ENCODE measurements around the gene SLC6A16. TPM values are rescaled to one million over a fixed set of nuclear protein-coding genes. Genes with fewer than 3 reads are reported as not detected.

Gene SLC6A16
- total RNA-seq, 1 donor from 2014 or later: 5.0 TPM

- Histone ChIP-seq H3K36me3 (peaks cover 6% of the 10 kb centered on the region), H3K4me2 (peak within 1 kb of the TSS; percentile 95), H4K20me1 (ENCODE audit: low read depth) (no peaks in the 10 kb centered on the region), H3K9me3 (ENCODE audit: low read depth) (no peaks in the 10 kb centered on the region), H2AFZ (replicated peaks) (no peak within 1 kb of the TSS), H3K27ac (no peak within 1 kb of the TSS), H3F3A (ENCODE audit: low read depth) (peaks cover 27% of the 10 kb centered on the region), H3K79me2 (ENCODE audit: low read depth) (peaks cover 47% of the 10 kb centered on the region), H3K9ac (peak within 1 kb of the TSS; percentile 90), H3K4me3 (peak within 1 kb of the TSS; percentile 76), H3K27me3 (no peaks in the 10 kb centered on the region), H3K4me1 (peaks cover 16% of the 10 kb centered on the region)
- no peak for TF ChIP-seq EZH2 (IDR thresholded peaks at IDR 0.05)
- no peak for TF ChIP-seq EZH2phosphoT487 (IDR thresholded peaks at IDR 0.05)
- TF ChIP-seq, protein P1, sequence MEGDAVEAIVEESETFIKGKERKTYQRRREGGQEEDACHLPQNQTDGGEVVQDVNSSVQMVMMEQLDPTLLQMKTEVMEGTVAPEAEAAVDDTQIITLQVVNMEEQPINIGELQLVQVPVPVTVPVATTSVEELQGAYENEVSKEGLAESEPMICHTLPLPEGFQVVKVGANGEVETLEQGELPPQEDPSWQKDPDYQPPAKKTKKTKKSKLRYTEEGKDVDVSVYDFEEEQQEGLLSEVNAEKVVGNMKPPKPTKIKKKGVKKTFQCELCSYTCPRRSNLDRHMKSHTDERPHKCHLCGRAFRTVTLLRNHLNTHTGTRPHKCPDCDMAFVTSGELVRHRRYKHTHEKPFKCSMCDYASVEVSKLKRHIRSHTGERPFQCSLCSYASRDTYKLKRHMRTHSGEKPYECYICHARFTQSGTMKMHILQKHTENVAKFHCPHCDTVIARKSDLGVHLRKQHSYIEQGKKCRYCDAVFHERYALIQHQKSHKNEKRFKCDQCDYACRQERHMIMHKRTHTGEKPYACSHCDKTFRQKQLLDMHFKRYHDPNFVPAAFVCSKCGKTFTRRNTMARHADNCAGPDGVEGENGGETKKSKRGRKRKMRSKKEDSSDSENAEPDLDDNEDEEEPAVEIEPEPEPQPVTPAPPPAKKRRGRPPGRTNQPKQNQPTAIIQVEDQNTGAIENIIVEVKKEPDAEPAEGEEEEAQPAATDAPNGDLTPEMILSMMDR (IDR thresholded peaks at IDR 0.05): peak; percentile 48
- Mint-ChIP-seq H3K4me1 (peaks cover 16% of the 10 kb centered on the region), H3K9me3 (no peaks in the 10 kb centered on the region), H3K4me3 (peak within 1 kb of the TSS; percentile 21), H3K36me3 (peaks cover 8% of the 10 kb centered on the region), H3K27me3 (ENCODE audit: insufficient read depth, low read depth) (peaks cover 7% of the 10 kb centered on the region), H3K27ac (no peak within 1 kb of the TSS)
- peak; percentile 100 for DNase-seq (ENCODE audit: low spot score)
Observed at GRCh38 chr19:49363268-49364082, 38.5 kb upstream of the SLC6A16 start, which contains the start of gene DKKL1. Gene DKKL1, plus strand, starts transcription at chr19:49363877. Its CDS starts 122 bp downstream, at chr19:49363999.

DNA sequence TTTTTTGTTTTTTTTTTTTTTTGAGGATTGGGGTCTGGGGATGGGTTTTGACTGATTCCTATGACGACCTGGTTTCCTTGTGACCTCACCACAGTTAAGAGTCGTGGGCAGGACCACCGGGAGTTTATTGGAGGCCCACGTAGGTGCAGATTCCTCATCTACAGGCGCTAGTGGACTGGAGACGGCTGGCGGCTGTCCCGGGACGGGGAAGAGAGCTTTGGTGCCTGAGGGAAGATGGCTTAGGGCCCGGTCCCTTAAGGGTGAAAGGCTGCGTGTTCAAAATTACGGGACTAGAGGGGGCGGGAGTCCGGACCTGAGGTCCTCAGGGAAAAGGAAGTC lies 37.9 kb upstream of the SLC6A16 start:
- Histone ChIP-seq H3K4me1 (peaks cover 16% of the 10 kb centered on the region), H3K36me3 (peaks cover 6% of the 10 kb centered on the region), H2AFZ (replicated peaks) (no peak overlapping the region), H3K4me3 (peak overlapping the region; percentile 76), H3K4me2 (peak overlapping the region; percentile 95), H3K9me3 (ENCODE audit: low read depth) (no peaks in the 10 kb centered on the region), H4K20me1 (ENCODE audit: low read depth) (peaks cover under 1% of the 10 kb centered on the region), H3K27ac (no peak overlapping the region), H3K9ac (peak overlapping the region; percentile 90), H3K79me2 (ENCODE audit: low read depth) (peaks cover 53% of the 10 kb centered on the region), H3K27me3 (no peaks in the 10 kb centered on the region), H3F3A (ENCODE audit: low read depth) (peaks cover 27% of the 10 kb centered on the region)
- Mint-ChIP-seq H3K36me3 (peaks cover 11% of the 10 kb centered on the region), H3K4me1 (peaks cover 16% of the 10 kb centered on the region), H3K27me3 (ENCODE audit: insufficient read depth, low read depth) (peaks cover 10% of the 10 kb centered on the region), H3K9me3 (no peaks in the 10 kb centered on the region), H3K4me3 (no peak overlapping the region), H3K27ac (no peak overlapping the region)
- TF ChIP-seq EZH2 (IDR thresholded peaks at IDR 0.05): no peak
- TF ChIP-seq, protein P1 (IDR thresholded peaks at IDR 0.05): no peak
- TF ChIP-seq EZH2phosphoT487 (IDR thresholded peaks at IDR 0.05): no peak
- DNase-seq (ENCODE audit: low spot score): no peak

- Histone ChIP-seq H3K4me3 (peak within 1 kb of the TSS; percentile 76), H3F3A (ENCODE audit: low read depth) (peaks cover 27% of the 10 kb centered on the region), H3K27ac (peak within 1 kb of the TSS; percentile 94), H4K20me1 (ENCODE audit: low read depth) (peaks cover 6% of the 10 kb centered on the region), H3K9ac (peak within 1 kb of the TSS; percentile 90), H3K27me3 (no peaks in the 10 kb centered on the region), H3K36me3 (peaks cover 6% of the 10 kb centered on the region), H3K9me3 (ENCODE audit: low read depth) (no peaks in the 10 kb centered on the region), H3K4me1 (peaks cover 16% of the 10 kb centered on the region), H3K79me2 (ENCODE audit: low read depth) (peaks cover 59% of the 10 kb centered on the region), H3K4me2 (peak within 1 kb of the TSS; percentile 95), H2AFZ (replicated peaks) (no peak within 1 kb of the TSS)
- H3K27me3 Mint-ChIP-seq (ENCODE audit: insufficient read depth, low read depth): peaks cover 10% of the 10 kb centered on the region
- no peak within 1 kb of the TSS for H3K4me3 Mint-ChIP-seq
- peak within 1 kb of the TSS; percentile 99 for H3K27ac Mint-ChIP-seq
- TF ChIP-seq EZH2phosphoT487 (IDR thresholded peaks at IDR 0.05) (no peak), EZH2 (IDR thresholded peaks at IDR 0.05) (no peak)
- TF ChIP-seq, protein P1 (IDR thresholded peaks at IDR 0.05): no peak
- H3K36me3 Mint-ChIP-seq: peaks cover 14% of the 10 kb centered on the region
- H3K4me1 Mint-ChIP-seq: peaks cover 19% of the 10 kb centered on the region
- no peaks in the 10 kb centered on the region for H3K9me3 Mint-ChIP-seq
- DNase-seq (ENCODE audit: low spot score): peak; percentile 90
Observed at GRCh38 chr19:49362048-49362928, 37.3 kb upstream of the SLC6A16 start, which contains the start of gene TEAD2. Gene TEAD2, minus strand, starts transcription at chr19:49362416. Its CDS starts 2,341 bp downstream, at chr19:49360075.

All from neural progenitor cell (in vitro differentiated cells).